Astrocyte (in vitro differentiated cells and primary cell): Measurements from ENCODE around the gene FAM76B.

Source experiments
- CTCF ChIP-seq: IDR thresholded peaks from 2 replicates; pipeline ENCODE4 v1.5.1; 2011; ENCODE audit warnings: low read depth, mild to moderate bottlenecking, inconsistent platforms, low read length, moderate library complexity; ENCODE audit not compliant: insufficient read depth
- EZH2 ChIP-seq: IDR thresholded peaks from 2 replicates; pipeline ENCODE4 v1.6.1; 2012; ENCODE audit warnings: mild to moderate bottlenecking, low read length, inconsistent platforms; ENCODE audit not compliant: insufficient read depth

DNA sequence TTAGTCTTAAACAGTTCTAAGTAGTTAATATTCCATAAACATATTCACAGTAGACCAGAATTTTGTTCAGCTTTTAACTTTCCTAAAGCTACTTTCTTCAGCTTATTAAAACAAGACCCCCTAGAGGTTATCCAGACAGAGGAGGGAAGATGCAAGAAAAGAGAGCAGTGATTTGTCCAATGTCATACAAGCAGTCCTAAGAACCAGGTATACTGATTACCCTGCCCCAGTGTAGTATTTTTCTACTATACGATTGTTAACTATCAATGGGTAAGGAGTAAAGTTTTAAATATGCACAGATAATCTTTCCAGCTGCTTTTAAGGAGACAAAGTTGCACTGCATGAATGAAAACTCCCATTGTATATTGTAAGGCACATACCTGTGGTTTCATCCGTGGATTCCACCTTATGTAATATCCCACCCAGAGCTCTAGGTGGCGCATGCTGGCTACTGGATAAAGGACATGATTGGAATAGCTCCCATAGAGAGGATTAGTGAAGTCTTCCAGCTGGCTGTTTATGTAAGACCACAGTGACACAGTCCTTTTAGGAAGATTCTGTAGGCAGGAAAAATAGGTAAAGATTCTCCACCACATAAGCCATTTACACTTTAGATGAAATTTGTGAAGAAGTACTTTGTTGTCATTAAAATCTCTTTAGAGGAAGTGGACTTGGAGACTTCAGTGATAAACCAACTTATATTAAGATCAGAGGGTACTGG, 46.3 kb upstream of the FAM76B start:
- TF ChIP-seq CTCF = peak; percentile 100
- TF ChIP-seq EZH2 = no peak
